NCI-H1694 (cell line): Measurements from ENCODE around the gene PRKCSH.

Experiments used
- DNase-seq: peaks from one replicate; lab custom pipeline; 2025; lab: John Stamatoyannopoulos, UW

PRKCSH gene

DNA sequence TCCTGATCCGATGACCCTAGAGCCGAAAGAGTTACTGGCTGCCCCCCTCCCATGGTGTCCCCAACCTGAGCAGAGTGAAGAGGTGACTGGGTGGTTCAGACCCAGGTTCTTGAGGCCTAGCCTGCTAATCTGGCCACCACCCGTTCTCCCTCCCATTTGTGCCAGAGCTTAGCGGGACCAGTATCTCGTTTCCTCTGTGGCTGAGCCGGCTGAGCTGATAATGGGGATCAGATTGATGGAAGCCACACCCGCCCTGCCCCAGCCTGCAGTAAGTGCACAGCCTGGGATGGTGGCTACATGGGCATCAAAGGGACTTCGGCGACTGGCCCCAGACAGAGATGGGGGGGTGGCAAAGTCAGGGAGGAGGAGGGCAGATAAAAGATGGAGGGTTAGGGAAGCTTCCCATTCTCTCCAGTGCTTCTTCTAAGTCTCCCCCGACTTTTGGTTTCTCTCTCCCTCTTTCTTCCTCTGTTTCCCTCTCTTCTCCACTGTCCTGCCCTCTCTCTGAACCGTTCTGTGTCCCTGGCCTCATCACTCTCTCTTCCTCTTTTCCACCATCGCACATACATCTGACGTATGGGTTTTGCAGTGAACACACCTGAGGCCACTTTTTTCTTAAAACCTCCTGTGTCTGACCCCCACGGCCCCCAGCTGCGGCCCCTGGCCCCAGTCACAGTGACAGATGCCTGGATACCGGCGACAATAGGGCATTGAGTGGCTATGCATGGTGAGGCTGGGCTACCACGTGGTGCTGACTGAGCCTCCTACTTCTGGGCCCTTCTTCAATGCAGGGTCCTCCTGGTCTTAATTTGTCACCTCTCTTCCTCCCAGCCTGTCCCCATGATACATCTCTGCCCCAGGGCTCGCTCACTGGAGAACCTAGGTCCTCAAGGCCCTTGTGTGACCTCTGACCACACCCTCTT lies 43.0 kb downstream of the PRKCSH start:
- no peak for DNase-seq

DNA sequence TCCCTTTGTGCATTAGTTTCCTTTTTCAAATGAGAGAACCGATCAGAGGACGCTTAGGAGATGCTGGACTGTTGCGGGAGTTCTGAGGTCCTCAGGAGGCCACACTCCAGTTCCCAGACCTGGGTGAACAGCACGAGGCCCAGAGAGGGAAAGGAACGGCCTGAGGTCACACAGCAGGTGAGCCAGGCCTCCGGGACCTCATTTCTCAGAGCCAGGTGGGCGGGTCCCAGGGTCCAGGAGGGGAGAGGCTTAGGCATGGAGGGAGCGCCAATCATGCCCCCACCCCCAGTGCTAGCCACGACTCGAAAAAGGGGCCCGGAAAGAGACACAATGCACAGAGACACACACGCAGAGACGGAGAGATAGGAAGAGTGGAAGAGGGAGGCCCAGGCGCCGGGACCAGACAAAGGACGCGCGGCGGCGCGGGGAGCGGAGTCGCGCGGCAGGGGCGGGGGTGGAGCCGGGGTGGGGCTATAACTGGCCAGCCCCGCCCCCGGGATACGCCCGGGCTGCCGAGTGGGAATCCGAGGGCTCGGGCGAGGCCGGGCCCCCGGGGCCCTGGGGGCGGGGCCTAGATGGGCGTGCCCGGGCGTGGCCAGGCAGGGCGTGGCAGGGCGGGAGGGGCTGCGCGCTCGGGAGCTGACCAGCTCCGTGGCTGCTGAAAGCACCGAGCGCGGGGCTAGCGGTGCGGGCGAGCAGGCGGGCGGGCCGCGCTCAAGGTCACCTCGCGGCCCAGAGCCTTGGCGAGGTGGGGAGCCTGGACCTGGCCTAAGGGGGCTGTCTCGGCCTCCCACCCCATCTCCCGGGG lies 43.9 kb downstream of the PRKCSH start:
- no peak for DNase-seq

DNA sequence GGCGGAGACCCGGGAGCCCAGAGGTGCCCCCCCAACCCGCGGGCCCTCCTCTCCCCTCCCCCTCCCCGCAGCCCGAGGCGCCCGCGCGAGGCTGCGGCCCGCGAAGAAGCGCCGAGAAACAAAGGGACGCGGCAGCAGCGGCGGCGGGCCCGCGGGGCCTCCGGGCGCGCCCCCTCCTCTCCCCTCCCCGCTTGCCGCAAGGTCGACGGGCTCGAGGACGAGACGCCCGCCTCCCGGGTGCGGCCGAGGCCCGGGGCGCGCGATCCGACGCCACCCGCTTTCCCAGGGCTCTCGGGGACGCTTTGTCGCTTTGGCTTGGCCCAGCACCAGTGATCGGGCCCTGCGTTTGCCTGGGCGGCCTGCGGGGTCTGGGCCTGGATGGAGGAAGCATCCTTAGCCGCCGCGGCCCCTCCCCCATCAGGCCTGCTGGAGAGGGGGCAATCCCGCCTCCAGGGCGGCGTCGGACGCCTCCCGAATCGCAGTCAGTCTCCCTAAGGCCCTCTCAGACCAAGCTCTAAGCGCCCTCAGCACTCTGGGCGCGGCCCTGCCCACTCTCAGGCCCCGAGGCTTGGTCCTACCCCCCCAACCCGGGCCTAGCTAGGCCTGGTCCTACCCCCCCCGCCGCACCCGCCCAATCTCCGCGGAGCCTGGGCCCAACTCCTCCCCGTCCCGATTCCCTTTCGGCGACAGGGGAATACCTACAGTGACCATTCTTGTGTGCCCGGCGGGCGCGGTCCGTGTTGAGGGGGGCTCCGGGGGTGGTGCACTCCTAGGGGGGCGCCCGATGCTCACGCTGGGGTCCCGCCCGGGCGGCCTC lies 44.7 kb downstream of the PRKCSH start:
- DNase-seq = peak; percentile 2

DNA sequence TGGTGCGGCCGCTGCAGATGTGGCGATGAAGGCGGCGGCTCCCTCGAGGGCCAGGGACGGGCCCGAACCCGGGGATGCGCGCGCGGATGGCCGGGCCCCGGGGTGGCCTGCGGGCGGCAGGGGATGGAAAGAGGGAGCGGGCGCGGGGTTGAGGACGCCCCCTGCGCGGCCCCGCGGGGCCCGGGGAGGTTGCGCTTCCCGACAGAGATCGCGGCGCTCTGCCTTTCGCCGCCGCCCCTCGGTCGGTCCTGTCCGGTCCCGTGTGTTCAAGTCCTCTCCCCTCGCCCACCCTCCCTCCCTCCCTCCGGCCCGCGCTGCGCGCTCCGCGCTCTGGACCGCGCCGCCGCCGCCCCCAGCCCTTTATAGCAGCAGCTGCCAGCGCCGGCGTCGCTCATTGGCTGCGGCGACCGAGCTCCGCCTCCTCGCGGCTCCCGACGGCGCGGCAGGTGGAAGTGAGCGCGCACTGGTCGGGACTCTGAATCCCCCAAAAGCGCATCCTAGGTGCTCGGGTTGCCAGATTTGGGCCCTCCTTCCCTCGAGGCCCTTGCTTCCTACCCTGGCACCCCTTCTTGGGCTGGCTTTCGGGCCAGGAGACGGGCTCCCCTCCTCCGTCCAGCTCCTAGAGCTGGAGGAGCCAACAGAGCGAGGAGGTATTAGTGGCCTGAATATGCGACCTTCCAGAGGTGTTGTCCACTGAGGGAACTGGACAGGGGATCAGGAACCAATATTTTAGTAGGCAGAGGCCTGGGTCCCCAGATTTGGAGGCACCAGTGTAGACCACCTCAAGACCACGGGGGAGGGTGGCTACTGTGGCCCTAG lies 45.5 kb downstream of the PRKCSH start, which contains the start of gene ELAVL3:
Gene ELAVL3 (minus strand): TSS at position 332 of the 819 bp plus-strand sequence. CDS start 438 bp downstream, outside the sequence.
- DNase-seq = no peak

DNA sequence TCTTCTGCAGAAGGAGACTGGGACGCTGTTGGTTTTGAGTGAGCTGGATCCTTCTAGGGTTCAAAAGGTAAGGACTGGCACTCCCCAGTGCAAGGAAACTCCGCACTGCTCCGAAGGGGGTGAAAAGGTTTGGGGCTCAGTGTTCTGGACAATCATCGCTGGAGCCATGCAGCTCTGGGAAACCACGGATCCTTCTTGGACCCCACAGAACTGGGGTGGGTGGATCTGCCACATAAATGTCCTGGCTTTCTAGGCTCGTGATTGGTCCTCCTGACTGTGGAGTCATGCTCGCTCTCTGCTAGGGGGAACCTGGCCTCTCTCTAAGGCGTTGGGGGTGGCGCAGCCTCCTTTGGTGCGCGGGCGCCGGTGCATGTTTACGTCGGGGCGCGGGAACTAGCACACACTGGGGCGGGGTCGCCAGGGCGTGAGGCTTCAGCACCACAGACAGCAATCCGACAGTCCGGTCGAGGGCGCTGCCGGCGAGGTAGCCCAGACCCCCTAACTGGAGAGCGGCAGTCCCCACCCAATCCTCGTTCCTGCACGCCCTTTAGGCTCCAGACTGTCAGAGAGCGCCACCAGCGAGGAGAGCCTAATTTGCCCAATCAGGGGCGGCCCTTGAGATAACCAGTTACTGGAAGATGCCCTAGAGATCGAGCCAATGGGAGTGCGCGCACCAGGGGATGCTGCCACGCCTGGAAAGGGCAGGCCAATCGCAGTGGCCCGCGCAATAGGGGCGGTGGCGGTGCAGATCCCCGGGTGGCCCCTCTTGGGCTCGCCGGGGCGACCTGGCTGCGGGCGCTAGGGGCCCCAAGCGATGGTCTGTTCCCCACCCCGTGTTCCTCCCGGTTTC lies 46.3 kb downstream of the PRKCSH start:
- peak; percentile 95 for DNase-seq

DNA sequence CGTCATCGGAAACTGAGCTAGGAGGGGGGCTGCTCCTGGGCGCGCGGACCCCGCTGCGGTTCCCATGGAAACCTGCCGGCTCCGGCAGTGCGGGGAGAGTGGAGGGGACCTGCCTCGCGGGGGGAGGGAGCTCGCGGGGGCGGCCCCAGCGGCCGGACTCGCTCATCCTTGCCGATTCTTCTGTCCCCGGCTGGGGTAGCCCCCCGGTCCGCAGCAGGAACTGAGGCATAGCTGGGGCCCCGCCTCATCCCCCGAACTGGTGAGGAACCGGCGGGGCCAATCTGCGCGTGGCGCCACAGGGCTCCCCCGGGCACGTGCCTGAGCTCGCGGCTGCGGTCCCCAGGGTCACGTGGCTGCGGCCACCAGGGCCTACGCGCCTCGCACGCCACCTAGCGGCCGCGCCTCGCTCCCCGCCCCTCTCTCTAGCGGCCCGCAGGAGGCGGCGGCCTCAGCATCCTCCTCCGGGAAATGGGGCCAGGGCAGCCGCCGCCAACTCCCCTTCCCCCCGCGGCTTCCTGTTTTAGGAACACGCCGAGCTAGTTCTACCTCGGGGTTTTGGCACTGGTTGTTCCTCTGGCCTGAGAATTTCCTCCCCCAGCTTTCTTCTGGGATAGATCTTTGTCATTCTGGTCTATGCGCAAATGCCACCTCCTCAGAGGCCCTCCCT lies 47.1 kb downstream of the PRKCSH start:
- peak; percentile 40 for DNase-seq

DNA sequence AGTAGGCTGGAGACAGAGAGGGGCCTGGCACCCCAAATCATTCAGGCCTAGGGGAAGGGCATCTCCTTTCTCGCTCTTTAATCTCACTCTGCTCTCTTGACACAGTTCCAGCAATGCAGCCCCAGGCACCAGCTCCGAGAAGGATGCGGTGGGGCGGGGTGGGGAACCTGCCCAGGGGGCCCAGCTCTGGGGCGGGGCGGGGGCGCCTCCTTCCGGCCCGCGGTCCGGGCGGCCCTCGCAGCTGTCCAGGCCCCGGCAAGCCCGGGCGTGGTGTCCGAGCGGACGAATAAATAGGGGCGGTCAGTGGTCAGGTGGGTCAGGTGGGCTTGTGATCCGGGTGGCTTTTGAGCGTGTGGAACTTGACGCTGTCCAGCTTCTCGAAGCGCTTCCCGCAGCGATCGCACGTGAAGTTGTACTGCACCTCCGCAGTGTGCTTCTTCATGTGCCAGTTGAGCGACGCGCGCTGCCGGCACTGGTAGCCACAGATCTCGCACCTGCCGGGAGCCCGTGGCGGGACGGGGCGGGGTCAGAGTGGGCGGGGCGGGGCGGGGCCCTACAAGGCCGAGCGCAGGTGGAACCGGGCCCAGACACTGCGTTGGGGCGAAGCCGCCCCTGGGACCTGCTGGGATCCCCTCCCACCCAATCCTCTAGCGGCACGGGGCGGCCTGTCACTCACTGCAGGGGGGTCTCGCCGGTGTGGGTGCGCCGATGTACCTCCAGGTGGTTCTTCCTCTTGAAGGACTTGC lies 48.1 kb downstream of the PRKCSH start:
- DNase-seq = no peak

DNA sequence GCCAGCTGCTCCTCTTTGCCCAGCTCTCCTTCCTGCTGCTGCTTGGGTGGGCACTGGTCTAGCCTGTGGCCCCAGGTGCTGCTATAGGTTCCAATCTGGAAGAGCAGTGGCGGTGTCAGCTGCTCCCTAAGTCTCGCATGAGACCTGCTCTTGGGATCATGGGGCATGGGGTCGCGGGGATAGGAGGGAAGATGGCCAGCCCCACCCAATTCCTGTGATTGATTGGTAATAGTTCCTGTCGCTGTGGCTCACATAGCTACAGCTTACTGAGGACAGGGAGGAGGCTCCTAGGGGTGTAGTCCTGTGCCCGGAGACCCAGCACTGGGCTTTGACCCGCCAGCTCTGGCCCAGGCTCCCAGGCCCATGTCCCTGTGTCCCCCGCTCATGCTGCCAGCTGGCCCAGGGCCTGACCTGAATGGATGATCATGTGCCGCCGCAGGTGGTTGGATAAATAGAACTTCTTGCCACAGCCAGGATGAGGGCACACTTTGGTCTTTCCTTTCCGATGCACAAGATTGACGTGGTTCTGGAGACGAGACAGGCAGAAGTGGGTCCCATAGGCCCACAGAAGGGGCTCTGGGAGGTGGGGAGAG lies 49.9 kb downstream of the PRKCSH start:
- DNase-seq = no peak

DNA sequence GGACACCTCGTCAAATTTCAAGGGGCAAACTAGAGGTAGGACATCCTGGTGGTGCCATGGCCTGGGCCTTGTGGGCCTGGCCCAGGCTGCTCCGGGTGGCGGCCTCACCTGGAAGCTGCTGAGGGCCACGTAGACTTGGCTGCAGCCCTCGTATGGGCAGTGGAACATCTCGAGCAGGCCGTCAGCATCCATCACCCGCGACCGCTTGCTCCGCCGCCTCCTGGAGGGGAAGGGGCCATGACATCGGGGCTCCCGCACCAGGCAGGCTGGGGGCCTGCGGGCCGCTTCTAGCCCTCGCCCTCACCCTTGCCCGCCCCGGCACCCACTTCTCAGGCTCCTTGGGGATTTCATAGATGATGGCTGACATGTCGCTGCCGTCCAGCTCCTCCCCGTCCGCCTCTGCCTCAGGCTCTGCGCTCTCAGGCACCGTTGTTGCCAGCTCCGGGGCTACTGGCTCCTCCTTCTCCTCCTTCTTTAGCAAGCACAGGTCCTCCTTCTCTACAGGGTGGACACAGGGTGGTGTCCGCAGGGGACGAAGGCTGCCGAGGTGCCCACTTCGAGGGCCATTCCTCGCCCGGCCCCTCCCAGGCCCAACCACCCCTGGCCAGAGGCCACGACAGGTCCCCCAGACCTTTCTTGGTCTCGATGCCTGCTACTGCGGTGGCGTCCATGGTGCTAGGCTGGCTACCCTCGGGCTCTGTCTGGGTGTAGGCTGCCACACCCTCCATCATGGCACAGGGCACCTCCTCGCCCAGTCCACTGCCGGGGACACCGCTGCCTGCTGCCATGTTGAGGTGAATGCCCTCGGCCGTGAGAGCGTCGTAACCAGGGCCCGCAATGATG lies 51.4 kb downstream of the PRKCSH start:
- no peak for DNase-seq

DNA sequence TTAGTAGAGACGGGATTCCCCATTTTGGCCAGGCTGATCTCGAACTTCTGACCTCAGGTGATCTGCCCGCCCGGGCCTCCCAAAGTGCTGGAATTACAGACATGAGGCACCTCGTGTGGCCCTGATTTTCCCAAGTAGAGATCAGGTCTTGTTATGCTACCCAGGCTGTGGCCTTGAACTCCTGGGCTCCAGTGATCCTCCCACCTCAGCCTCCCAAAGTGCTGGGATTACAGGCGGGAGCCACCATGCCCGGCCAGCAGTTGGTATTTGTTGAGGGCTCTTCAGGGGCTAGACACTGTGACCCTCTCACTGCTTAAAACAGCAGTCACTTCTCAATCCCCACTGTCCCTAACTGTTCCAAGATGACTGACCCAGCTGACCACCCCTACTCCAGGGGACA lies 53.9 kb downstream of the PRKCSH start:
- DNase-seq = no peak

DNA sequence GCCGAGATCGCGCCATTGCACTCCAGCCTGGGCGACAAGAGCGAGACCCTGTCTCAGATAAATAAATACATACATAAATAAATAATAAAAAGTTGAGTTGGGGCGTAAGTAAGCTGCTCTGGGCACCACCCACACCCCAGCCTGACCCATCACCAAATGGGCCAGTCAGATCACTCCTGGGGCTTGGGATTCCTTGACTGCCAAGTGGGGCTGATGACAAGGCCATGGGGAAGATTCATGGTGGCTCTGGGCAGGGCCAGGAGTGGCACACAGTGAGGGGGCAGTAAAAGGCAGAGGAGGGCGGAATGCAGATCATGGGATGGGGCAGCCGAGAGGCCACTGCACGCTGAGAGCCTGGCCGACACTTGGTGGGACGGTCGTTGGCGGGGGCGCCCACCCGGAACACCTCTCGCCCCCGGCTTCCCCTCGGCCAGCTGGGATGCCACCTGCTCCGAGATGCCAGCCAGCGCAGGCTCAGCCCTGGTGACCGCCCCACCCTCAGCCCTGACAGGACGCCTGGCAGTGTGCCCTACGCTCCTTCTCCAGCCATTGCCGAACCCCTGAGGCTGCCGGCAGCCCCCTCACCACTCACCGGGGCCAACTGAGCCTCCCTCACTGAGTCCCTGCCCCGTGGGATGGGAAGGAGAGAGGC lies 59.3 kb downstream of the PRKCSH start:
- peak; percentile 9 for DNase-seq

DNA sequence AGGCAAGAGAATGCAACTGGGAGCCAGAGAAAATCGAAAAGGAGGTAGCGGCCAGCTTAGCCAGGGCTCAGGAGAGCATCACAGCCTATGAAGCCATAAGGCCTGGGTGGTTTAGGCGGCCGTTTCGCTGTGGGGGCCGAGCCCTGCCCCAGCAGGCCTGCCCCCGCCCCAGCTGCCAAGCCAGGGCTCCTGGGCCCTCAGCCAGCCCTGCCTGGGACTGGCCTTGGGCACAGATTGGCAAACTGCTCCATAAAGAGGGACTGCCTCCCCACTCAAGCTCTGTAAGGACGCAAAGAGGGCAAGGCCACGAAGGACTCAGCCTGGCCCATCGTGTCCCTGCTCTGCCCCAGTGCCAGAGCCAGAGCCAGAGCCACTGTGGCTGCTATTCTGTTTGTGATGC lies 60.0 kb downstream of the PRKCSH start:
- DNase-seq = no peak

DNA sequence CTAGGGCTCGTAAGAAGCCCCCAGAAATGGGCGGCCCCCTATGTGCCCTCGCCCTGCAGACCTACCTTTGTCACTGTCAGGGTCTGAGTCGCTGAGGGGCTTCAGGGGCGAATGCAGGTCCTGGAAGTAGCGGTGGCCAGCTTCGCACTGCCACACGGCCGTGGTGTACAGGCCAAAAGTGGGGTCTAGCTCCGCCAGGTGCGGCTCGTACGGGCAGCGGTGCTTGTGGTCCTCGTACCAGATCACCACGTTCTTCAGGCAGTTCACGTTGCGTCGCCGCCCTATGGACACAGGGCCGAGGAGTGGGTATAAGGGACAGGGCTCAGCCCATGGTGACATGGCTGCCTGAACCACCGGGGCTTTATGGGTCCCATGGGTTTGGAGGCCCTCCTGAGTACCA lies 60.5 kb downstream of the PRKCSH start:
- no peak for DNase-seq

DNA sequence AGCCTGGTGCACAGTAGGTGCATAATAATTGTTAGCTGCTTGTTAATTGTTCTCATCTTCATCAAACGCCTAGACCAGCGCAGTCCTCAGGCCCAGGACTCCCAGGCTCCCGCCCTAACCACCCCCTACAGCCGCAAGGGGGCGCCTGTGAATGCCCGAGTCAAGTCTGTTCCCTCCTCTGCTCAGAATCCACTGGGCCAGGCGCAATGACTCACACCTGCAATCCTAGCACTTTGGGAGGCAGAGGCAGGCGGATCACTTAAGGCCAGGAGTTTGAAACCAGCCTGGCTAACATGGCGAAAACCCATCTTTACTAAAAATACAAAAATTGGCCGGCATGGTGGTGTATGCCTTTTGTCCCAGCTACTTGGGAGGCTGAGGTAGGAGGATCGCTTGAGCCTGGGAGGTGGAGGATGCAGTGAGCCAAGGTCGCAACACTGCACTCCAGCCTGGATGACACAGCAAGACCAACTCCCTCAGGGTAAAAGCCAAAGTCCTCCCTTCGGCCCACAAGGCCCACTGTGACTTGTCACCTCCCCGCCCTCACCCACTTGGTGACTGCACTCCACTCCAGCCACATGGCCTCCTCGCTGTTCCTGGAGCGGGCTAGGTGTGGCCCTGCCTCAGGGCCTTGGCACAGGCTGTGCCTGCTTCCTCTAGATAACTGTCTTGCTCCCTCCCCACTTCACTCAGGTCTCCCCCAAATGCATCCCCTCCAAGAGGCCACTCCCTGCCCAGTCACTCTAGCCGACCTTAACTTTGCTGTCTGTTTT lies 61.1 kb downstream of the PRKCSH start:
- DNase-seq = peak; percentile 39

DNA sequence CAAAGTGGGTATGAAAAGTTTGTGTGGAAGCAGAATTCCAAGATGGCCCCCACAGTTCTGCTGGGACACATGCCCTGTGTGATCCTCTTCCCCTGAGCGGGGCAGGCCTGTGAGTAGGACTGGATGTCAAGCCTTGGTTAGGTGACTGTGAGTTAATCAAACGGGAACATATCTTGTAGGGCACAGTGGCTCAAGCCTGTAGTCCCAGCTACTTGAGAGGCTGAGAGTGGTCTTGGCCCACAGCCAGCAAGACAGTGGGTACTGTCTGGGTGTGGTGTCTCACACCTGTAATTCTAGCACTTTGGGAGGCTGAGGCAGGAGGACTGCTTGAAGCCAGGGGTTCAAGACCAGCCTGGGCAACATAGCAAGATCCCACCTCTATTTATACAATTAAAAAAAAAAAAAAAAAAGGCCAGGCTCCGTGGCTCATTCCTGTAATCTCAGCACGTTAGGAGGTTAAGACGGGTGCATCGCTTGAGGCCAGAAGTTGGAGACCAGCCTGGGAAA lies 63.8 kb downstream of the PRKCSH start:
- no peak for DNase-seq

DNA sequence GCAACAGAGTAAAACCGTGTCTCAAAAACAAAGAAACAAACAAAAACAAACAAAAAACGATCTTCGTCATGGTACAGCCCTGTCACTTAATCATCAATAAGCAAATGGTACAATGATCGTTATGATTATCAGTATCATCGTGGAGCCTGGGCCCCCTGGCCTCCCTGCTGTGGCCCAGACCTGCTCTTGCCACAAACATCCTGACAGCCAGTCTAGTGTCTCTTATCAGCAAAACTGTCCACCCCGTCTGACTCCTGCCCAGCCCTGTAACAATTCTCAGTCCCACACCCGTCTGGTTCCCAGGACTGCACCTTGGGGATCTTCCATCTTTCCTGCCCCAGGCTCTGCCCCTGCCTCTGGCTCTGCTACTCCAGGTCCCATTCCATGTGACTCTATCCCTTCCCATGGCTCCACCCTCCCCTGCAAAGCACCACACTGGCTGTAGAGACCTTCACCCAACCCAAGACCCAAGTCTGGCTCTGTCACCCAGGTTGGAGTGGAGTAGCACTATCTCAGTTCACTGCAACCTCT lies 64.5 kb downstream of the PRKCSH start:
- no peak for DNase-seq
